Activated CD4-positive, CD25-positive, alpha-beta regulatory T cell (primary cell): ENCODE measurements around the gene SEPTIN11.

Experiments
- DNase-seq, 4 experiments: peaks; one replicate each; lab custom pipeline; 2025; lab: John Stamatoyannopoulos, UW

SEPTIN11 gene

GRCh38 chr4:76980261-76980660 lies 30.7 kb downstream of the SEPTIN11 start:
- DNase-seq: no peak

DNA sequence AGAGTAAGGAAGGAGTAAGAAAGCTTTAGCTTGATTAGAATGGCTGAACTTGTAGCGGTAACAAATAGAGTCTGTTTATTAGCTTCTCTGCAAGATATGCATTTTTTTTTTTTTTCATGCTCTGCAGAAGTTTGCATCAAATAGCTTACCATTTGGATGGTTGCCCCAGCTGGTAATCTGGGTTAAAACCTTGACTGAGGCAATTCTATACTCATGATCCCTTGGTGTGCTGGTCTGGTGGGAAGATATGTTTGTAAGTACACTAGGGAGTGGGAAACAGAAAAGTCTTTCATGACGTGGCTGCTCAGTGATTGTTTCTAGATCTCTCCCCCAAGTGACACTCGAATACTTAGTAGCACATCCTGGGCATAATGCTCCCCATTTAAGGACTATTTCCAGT lies 32.1 kb downstream of the SEPTIN11 start:
- DNase-seq: no peak

DNA sequence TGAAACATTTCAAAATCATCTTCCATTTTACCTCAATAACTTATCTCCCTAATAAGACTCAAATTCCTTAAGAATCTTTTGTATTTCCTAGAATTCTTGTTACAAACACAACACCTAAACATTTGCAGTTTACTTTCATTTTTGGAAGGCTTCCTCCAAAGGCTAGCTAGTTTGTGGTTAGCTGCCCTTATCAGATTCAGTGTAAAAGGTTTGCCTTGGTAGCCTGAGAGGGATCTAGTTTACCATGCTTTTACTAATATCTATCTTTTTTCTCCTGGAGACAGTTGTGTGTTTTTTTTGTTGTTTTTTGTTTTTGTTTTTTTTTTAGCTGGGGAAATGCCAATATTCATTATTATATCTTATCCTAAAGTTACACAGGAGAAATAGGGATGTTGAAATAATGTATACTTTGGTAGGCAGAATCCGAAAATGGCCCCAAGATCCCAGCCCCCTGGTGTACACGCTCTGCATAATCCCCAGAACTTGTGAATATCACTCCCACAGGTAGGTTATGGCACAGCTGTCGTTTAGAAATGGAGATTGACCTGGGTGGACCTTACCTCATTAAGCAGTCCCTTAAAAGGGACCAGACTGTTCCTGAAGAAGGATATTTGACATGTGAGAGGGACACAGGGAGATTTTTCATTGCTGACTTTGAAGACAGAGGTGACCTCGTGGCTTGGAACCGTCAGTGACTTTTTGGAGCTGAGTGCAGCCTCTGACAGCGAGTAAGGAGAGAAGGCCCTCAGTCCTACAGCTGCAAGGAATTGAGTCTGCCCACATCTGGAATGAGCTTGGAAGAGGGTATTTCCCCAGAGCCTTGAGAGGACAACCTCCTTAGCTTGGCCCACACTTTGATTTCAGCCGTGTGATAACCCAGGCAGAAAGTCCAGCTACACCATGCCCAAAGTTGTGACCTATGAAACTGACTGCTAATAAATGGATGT lies 33.4 kb downstream of the SEPTIN11 start:
- DNase-seq: no peak

GRCh38 chr4:76984127-76984526 lies 34.6 kb downstream of the SEPTIN11 start:
- no peak for DNase-seq

GRCh38 chr4:76984788-76985211 lies 35.2 kb downstream of the SEPTIN11 start:
- DNase-seq: no peak

- DNase-seq: no peak
Measured at GRCh38 chr4:76987153-76987591, 37.6 kb downstream of the SEPTIN11 start.

GRCh38 chr4:76987685-76988084 lies 38.1 kb downstream of the SEPTIN11 start:
- DNase-seq: no peak

GRCh38 chr4:76989391-76990061 lies 40.0 kb downstream of the SEPTIN11 start:
- peak in 3 of 4 experiments; percentile 1 to 3 (median 3) for DNase-seq

GRCh38 chr4:76990288-76991080 lies 40.9 kb downstream of the SEPTIN11 start:
- no peak for DNase-seq

DNA sequence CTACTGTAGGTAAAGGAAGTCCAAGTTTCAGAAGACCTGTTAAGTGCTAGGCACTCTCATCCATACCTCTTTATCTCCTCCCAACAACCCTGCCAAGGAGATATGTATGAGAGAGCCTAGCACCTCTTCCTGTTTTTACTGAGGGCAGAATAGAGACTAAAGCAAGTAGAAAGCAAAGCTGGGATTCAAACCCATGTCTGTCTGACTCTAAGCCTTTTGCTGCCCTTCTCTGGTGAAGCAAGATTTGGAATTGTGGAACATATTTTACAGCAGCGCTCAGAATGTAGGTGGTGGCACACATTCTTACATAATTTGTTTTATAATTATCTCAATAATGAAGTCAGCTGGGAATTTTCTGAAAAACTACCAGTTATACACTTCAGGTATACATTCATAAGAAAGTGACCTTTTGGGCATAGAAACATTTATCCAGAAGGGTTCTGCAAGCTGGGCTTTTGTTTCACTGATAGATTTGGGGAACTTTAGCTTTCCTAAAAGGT lies 41.7 kb downstream of the SEPTIN11 start:
- DNase-seq: no peak

DNA sequence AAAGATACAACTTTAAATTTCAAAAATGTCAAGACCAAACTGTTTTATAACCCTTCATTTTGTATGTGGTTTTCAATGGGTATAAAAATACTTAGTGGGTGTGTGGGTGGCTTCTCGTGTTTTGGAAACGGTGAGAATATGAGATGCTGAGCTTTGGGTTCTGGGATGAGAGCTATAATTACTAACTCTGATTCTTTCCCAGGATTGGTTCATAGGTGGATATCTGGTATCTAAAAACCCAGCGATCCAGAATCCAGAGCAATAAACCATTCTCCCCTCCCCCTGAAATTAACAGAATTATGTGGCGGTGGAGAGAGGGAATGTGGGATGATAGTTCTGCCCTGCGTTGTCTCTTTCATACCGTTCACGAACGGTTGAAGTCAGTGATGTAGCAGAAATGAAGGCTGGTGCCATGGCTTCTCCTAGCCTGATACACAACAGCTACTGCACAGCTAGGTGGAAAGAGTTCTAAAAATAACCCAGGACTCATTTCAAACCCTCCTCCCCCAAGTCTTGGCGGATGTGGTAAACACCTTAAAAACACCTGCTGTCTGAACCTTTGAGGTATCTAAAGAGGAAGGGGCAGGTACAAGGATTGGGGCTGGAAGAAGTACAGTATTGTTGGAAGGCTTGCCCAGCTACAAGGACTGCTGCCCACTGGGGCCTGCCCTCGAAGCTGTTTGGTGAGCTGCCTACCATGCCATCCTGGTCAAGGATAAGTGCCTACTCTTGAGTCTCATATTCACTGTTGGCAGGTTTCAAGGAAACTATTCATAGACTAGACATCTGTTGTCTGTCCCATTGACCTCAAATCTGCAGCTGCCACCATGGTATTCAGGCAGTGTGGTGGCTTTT lies 44.5 kb downstream of the SEPTIN11 start:
- peak in 3 of 4 experiments; percentile 4 to 11 (median 8) for DNase-seq

DNA sequence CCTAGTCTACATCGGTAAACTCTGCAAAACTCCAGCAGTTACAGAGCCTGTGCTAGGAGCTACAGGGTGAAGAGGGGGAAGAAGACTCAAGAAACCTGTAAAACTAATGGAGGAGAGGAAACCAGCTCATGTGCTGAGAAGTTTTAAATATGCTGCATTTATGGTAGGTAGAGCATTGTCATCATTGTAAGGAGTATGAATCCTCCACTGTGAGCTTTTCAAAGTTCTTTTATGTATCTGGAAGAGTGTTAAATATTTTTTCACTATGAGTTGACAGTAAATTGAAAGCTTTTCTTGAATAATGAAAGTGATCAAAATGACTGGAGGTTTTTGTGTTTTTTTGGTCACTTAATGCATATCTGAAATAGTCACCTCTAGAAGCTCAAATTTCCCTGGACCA lies 46.2 kb downstream of the SEPTIN11 start:
- no peak for DNase-seq

- no peak for DNase-seq
Measured at GRCh38 chr4:76996445-76996844, 46.9 kb downstream of the SEPTIN11 start.

GRCh38 chr4:76997077-76997476 lies 47.5 kb downstream of the SEPTIN11 start:
- no peak for DNase-seq

GRCh38 chr4:76997532-76997931 lies 48.0 kb downstream of the SEPTIN11 start:
- no peak for DNase-seq

GRCh38 chr4:76998251-76998901 lies 48.8 kb downstream of the SEPTIN11 start:
- no peak for DNase-seq
